A673 (cell line): ENCODE data around the gene GSG1L2. TPM values are rescaled to one million over a fixed set of nuclear protein-coding genes. Genes with fewer than 3 reads are reported as not detected.

Experiments used
- BruUV-seq: library from RNA; stranded (reverse); fragments of 400-500 nt; replicated peaks from 2 replicates; lab custom pipeline; 2021; lab: Mats Ljungman, UMichigan
- CTCF ChIA-PET: fragments of 300-600 bp; sonication (Branson Sonifier 250); formaldehyde crosslinking; loops from one replicate; lab custom pipeline; 2022; ENCODE audit warnings: antibody characterized with exemption; lab: Charles Lee
- POLR2A ChIA-PET: fragments of 300-600 bp; sonication (Branson Sonifier 250); formaldehyde crosslinking; loops from one replicate; lab custom pipeline; 2022; ENCODE audit warnings: antibody characterized with exemption; ENCODE audit not compliant: low non-redundant PET; lab: Charles Lee
- DNase-seq: peaks from one replicate; pipeline ENCODE4 v3.0.0-alpha.2; 2015; ENCODE audit warnings: low spot score
- H3K27ac ChIP-seq: fragments of 200-600 bp; sonication (generic); 2 replicates; pipeline ENCODE4 v1.5.1; 2016; ENCODE audit warnings: mixed run types, low read depth, mild to moderate bottlenecking, mixed read lengths, antibody characterized with exemption, low read length; ENCODE audit not compliant: poor library complexity, severe bottlenecking
- H3K27me3 ChIP-seq: fragments of 200-600 bp; sonication (generic); replicated peaks from 2 replicates; pipeline ENCODE4 v1.6.1; 2017; ENCODE audit warnings: mixed run types, low read depth, mild to moderate bottlenecking, mixed read lengths, antibody characterized with exemption, low read length; ENCODE audit not compliant: insufficient read depth, poor library complexity
- H3K36me3 ChIP-seq: fragments of 200-600 bp; sonication (generic); 2 replicates; pipeline ENCODE4 v1.6.1; 2016; ENCODE audit warnings: mixed run types, mild to moderate bottlenecking, mixed read lengths, antibody characterized with exemption, low read length; ENCODE audit not compliant: insufficient read depth, poor library complexity, severe bottlenecking
- H3K4me1 ChIP-seq: fragments of 200-600 bp; sonication (generic); 2 replicates; pipeline ENCODE4 v1.6.1; 2017; ENCODE audit warnings: mixed run types, mild to moderate bottlenecking, mixed read lengths, antibody characterized with exemption, low read length; ENCODE audit not compliant: insufficient read depth, poor library complexity, severe bottlenecking
- H3K4me3 ChIP-seq: fragments of 200-600 bp; sonication (generic); 2 replicates; pipeline ENCODE4 v1.5.1; 2016; ENCODE audit warnings: low read depth, mixed run types, mild to moderate bottlenecking, mixed read lengths, low read length; ENCODE audit not compliant: poor library complexity, severe bottlenecking
- H3K9me3 ChIP-seq: fragments of 200-600 bp; sonication (generic); 2 replicates; pipeline ENCODE4 v1.6.1; 2016; ENCODE audit warnings: mixed run types, low read depth, mild to moderate bottlenecking, mixed read lengths, antibody characterized with exemption, low read length; ENCODE audit not compliant: poor library complexity, severe bottlenecking
- EZH2 ChIP-seq: fragments of 200-600 bp; sonication (generic); IDR thresholded peaks from 2 replicates; pipeline ENCODE4 v1.6.1; 2017; ENCODE audit warnings: borderline replicate concordance, low read depth, mild to moderate bottlenecking, mixed read lengths, antibody characterized with exemption, low read length; ENCODE audit not compliant: poor library complexity, severe bottlenecking
- intact Hi-C: fragments of 100-400 bp; cut with micrococcal nuclease; formaldehyde crosslinking; loops from one replicate; pipeline ENCODE4 v1.10.0; 2022; ENCODE audit not compliant: unreplicated experiment
- total RNA-seq: library from RNA; stranded (reverse); gene quantifications from 2 replicates; pipeline ENCODE4 v1.2.3, GENCODE V29; 2021
- TF ChIP-seq, protein P1 (sequence below): fragments of 300-800, 200-600 bp; sonication (generic); conservative IDR thresholded peaks from 2 replicates; pipeline ENCODE4 v1.5.1; 2017; ENCODE audit warnings: low read depth, mild to moderate bottlenecking, antibody characterized with exemption, low read length, moderate library complexity, mixed read lengths

GSG1L2 gene
- total RNA-seq, 1 experiment from 2014 or later = not detected

DNA sequence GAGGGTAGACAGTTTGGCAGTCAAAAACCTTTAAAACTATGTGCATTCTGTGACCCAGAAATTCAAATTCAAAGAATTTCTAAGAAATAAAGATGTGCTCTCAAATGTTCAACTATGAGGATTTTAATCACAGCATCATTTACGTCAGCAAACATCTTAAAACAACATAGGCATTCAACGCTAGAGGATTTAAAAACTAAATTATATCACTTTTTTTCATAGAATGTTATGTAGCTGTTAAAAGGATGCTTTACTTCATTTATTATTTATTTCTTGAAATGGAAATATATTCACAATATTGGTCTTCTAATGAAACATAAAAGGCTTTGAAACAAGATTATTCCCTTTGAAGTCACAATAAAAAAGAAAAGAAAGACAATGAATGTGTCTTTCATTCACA, 7.5 kb upstream of the GSG1L2 start:
- H3K9me3 ChIP-seq = no peaks in the 10 kb centered on the region
- no peak overlapping the region for H3K27ac ChIP-seq
- CTCF ChIA-PET = no interaction called here
- no TSS peak for BruUV-seq
- intact Hi-C loops = no loop called here
- H3K4me3 ChIP-seq = no peak overlapping the region
- H3K4me1 ChIP-seq = no peaks in the 10 kb centered on the region
- peaks cover 6% of the 10 kb centered on the region for H3K27me3 ChIP-seq
- TF ChIP-seq EZH2 = no peak
- TF ChIP-seq, protein P1, sequence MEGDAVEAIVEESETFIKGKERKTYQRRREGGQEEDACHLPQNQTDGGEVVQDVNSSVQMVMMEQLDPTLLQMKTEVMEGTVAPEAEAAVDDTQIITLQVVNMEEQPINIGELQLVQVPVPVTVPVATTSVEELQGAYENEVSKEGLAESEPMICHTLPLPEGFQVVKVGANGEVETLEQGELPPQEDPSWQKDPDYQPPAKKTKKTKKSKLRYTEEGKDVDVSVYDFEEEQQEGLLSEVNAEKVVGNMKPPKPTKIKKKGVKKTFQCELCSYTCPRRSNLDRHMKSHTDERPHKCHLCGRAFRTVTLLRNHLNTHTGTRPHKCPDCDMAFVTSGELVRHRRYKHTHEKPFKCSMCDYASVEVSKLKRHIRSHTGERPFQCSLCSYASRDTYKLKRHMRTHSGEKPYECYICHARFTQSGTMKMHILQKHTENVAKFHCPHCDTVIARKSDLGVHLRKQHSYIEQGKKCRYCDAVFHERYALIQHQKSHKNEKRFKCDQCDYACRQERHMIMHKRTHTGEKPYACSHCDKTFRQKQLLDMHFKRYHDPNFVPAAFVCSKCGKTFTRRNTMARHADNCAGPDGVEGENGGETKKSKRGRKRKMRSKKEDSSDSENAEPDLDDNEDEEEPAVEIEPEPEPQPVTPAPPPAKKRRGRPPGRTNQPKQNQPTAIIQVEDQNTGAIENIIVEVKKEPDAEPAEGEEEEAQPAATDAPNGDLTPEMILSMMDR = no peak
- H3K36me3 ChIP-seq = no peaks in the 10 kb centered on the region
- DNase-seq = no peak
- POLR2A ChIA-PET = no interaction called here

DNA sequence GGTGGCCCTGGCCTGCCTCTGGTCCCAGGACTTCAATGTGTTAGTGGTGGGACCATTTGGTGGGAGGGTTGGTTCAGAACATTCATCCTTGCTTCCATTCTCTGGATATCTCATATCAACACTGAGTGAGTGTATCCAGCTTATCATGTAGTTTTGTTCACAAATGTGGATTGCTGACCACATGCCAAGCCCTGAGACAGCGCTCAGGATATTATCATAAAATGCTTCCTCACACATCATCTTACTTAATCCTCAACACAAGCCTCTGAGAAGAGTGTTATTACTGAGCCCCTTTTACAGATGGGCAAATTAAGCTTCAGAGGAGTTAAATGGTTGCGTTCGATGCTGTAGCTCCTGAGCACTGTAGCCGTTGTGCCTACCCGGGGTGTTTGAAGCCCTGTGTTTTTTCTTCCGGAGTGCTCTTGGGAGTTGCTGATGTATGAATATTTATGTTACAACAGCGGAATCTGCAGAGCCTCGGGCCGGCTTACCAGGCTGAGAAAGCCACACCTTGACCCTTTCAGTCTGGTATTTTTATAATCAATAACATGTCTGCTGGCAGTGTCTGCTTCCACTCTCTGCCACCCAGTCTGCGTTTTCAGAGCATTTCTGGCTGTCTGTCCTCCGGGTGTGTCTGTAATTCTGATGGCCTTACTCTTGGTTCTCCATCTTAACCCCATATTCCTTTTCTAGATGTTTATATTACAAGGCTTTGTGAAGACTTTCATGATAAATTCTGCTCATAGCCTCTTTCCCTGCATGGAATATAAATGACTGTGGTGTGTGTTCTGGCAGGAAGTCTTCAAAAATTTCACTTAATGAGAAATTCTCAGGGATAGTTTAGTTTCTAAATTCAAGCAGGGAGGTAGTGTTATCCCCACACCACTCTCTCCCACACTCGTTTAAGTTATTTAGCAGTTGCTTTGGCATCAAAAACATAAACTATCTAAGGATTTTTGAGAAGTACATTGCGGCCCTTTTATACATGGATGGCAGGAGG, 6.7 kb upstream of the GSG1L2 start:
- no peaks in the 10 kb centered on the region for H3K9me3 ChIP-seq
- intact Hi-C loops = no loop called here
- no peaks in the 10 kb centered on the region for H3K36me3 ChIP-seq
- TF ChIP-seq EZH2 = no peak
- TF ChIP-seq, protein P1 = no peak
- no TSS peak for BruUV-seq
- no peaks in the 10 kb centered on the region for H3K4me1 ChIP-seq
- peaks cover 6% of the 10 kb centered on the region for H3K27me3 ChIP-seq
- ChIA-PET POLR2A (no interaction called here), CTCF (no interaction called here)
- no peak for DNase-seq
- no peak overlapping the region for H3K27ac ChIP-seq
- H3K4me3 ChIP-seq = no peak overlapping the region

DNA sequence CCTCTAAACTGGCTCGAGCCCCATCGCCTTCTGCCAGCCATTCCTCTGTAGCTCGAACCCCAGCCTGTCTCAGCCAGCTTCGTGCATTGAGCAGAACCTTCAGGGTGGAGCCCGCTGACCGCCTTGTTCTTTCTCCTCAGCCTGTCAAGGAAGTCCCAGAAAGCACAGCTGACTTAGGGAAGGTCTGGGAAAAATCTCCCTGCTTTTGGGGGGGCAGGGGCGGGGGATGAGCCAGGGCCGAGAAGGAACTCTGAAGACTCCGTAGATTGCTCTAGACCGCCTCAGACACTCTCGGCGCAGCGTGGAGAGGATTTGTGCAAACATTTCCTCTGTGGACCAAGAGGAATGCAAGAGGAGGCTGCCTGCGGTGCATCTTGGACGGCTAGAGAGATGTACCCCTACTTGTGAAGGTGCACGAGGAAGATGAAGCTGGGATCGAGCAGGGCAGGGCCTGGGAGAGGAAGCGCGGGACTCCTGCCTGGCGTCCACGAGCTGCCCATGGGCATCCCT, 3.8 kb upstream of the GSG1L2 start, which contains the start of gene GLP2R:
Gene GLP2R, plus strand, starts transcription at position 284 of the 510 bp plus-strand sequence. Its CDS starts 140 bp downstream, at position 424.
- intact Hi-C loops = no loop called here
- no peaks in the 10 kb centered on the region for H3K36me3 ChIP-seq
- BruUV-seq = no TSS peak
- TF ChIP-seq, protein P1 = no peak
- no peak for TF ChIP-seq EZH2
- ChIA-PET CTCF (no interaction called here), POLR2A (no interaction called here)
- H3K27me3 ChIP-seq = peaks cover 6% of the 10 kb centered on the region
- no peak within 1 kb of the TSS for H3K27ac ChIP-seq
- no peak for DNase-seq
- no peaks in the 10 kb centered on the region for H3K4me1 ChIP-seq
- no peaks in the 10 kb centered on the region for H3K9me3 ChIP-seq
- no peak within 1 kb of the TSS for H3K4me3 ChIP-seq
